Activated T-helper 2 cell treated with anti-CD3 and anti-CD28 coated beads, Interferon-gamma antibody, Interleukin-2, Interleukin-4, amounts not matched to agents 10 μg/mL and 5 μg/mL and 100 μg/mL, durations not matched to agents 14 hours and 24 hours and 36 hours (primary cell): ENCODE results near the gene RECQL5. TPM values are rescaled to one million over a fixed set of nuclear protein-coding genes. Genes with fewer than 3 reads are reported as not detected.
A peak's percentile ranks its signal among the peaks of the same experiment; 100 is the strongest.

Experiments
- DNase-seq: peaks from one replicate; pipeline ENCODE4 v3.0.0; 2021; ENCODE audit warnings: low spot score
- H3K27ac Mint-ChIP-seq: one replicate; pipeline ENCODE4 v1.8.0; 2021; ENCODE audit warnings: mixed read lengths
- H3K27me3 Mint-ChIP-seq: one replicate; pipeline ENCODE4 v1.8.0; 2021; ENCODE audit warnings: low read depth, mixed read lengths
- H3K36me3 Mint-ChIP-seq: one replicate; pipeline ENCODE4 v1.8.0; 2021; ENCODE audit warnings: low read depth, mixed read lengths
- H3K4me1 Mint-ChIP-seq: one replicate; pipeline ENCODE4 v1.8.0; 2021; ENCODE audit warnings: low read depth, mixed read lengths
- H3K4me3 Mint-ChIP-seq: one replicate; pipeline ENCODE4 v1.8.0; 2021; ENCODE audit warnings: low read depth, mild to moderate bottlenecking, moderate library complexity, mixed read lengths
- H3K9me3 Mint-ChIP-seq: one replicate; pipeline ENCODE4 v1.8.0; 2021; ENCODE audit warnings: mixed read lengths
- intact Hi-C: fragments of 100-400 bp; cut with micrococcal nuclease; formaldehyde crosslinking; loops from one replicate; pipeline ENCODE4 v1.15.1; 2023
- total RNA-seq: library from RNA; stranded (reverse); gene quantifications from 2 replicates; pipeline ENCODE4 v1.2.3, GENCODE V29; 2022

The RECQL5 gene
- 30.8 and 33.3 TPM in 2 replicates for total RNA-seq

DNA sequence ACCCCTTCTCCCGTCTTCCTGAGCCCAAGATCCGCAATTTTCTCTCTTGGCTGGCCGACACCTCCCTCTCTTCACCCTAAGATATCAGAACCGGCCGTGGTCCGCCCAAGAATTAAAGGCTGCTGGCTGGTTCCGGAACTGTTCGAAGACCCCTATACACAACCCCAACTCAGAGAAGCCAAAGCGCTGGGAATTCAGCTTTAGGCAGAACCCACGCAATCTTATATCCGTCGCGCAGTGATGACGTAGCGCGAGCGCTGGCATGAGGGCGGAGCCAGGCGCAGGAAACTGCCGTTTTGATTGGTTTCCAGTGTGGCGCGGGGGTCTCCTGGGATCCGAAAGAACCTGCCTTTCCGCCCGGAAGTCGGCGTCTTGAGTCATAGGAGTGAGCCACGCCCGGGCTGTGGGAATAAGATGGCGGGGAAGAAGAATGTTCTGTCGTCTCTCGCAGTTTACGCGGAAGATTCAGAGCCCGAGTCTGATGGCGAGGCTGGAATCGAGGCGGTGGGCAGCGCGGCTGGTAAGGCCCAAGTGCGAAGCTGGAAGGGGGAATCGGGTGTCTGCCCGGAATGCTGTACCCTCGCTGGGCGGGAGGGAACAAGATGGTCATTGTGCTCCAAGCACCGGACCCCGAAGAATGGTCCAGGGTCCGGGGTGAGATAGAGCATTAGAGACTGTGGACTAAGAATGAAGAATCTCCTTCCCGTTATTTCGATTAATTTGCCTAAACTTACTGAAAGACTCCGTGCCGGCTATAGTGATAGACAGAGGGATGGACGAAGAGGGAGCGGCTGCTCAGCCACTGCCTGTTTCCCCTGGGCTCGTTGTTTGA is at the start of gene RECQL5, which contains the start of gene SAP30BP:
TSS of gene RECQL5 (minus strand) at position 196 of the 832 bp plus-strand sequence. CDS start 597 bp downstream, outside the sequence.
TSS of gene SAP30BP (plus strand) at position 380 of the 832 bp plus-strand sequence. CDS start at position 415, 35 bp downstream.
- peak; percentile 98 for DNase-seq
- H3K4me1 Mint-ChIP-seq, result peaks cover 20% of the 10 kb centered on the region
- H3K9me3 Mint-ChIP-seq, result no peaks in the 10 kb centered on the region
- H3K36me3 Mint-ChIP-seq, result peaks cover 39% of the 10 kb centered on the region
- intact Hi-C loops, result loop anchor here (5.0 to 10.0 kb wide), 2 partner anchors 150 to 392 kb away; partner anchors contain the start of genes CASKIN2, MIF4GD and TSEN54
- H3K4me3 Mint-ChIP-seq, result peak within 1 kb of the TSS; percentile 73
- H3K27me3 Mint-ChIP-seq, result no peaks in the 10 kb centered on the region
- H3K27ac Mint-ChIP-seq, result peak within 1 kb of the TSS; percentile 38

DNA sequence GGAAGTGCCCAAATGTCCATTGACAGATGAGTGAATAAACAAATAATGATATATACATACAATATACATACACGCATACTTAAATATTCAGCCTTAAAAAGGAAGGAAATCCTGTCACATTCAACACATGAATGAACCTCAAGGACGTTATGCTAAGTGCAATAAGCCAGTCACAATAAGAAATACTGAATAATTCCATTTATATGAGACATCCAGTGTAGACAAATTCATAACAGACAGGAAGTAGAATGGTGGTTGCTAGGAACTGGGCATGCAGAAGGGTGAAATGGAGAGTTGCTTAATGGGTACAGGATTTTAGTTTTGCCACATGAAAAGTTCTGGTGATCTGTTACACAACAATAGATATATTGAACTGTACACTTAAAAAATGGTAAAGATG is 45.5 kb upstream of the RECQL5 start:
- Mint-ChIP-seq H3K27ac (no peak overlapping the region), H3K27me3 (peaks cover 4% of the 10 kb centered on the region), H3K9me3 (no peaks in the 10 kb centered on the region), H3K4me1 (no peaks in the 10 kb centered on the region), H3K4me3 (no peak overlapping the region), H3K36me3 (peaks cover 5% of the 10 kb centered on the region)
- intact Hi-C loops, result no loop called here
- DNase-seq, result no peak

DNA sequence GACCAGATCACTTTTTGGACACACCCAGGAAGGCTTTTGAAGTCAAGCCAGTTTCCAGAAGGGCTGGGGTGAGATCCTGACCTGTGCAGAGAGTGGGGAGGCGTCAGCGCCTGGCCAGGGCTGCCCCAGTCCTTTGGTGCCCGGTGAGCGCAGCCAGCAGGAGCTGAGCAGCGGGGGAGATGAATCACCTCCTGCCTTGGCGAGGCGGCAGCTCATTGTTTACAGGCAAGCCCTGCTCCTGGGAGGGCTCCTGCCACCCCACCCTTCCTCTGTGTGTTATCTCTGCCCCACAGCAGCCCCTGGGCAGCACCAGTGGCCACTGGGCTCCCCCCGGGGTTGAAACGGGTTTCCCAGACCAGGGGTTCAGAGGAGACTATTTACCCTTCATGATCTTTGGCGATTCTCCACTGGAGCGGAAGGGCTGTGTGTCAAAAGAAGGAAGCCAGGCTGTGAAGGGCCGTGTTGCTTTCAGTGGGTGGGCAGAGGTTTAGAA is 40.2 kb upstream of the RECQL5 start:
- intact Hi-C loops, result no loop called here
- no peak for DNase-seq
- Mint-ChIP-seq H3K4me1 (no peaks in the 10 kb centered on the region), H3K4me3 (no peak overlapping the region), H3K9me3 (no peaks in the 10 kb centered on the region), H3K36me3 (peaks cover 37% of the 10 kb centered on the region), H3K27ac (no peak overlapping the region), H3K27me3 (peaks cover 3% of the 10 kb centered on the region)

DNA sequence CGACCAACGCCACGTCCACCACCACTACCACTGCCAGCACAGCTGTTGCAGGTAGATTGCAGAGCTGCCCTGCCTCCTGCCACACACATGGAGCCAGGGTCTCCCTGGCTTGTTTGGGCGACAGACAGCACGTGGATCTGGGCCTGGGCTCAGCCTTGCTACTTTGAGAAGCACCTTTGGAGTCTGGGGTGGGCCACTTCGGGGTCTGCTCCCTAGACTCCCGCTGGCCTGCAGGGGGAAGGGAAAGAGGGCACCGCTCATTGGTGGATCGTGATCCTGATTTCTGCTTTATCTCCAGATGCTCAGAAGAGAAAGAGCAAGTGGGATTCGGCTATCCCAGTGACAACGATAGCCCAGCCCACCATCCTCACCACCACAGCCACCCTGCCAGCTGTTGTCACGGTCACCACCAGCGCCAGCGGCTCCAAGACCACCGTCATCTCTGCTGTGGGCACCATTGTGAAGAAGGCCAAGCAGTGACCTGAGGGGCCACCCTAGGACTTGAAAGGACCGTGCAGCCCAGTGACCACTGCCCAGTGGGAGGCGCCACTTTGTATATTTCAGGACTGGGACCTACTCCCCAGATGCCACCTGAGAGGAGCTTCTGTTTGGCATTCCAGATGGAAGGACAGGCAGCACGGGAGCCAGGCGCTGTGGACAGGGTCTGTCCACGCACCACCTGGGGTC is 39.2 kb upstream of the RECQL5 start:
- DNase-seq, result no peak
- peaks cover 45% of the 10 kb centered on the region for H3K36me3 Mint-ChIP-seq
- no peak overlapping the region for H3K27ac Mint-ChIP-seq
- H3K4me1 Mint-ChIP-seq, result no peaks in the 10 kb centered on the region
- H3K4me3 Mint-ChIP-seq, result no peak overlapping the region
- intact Hi-C loops, result no loop called here
- no peaks in the 10 kb centered on the region for H3K9me3 Mint-ChIP-seq
- H3K27me3 Mint-ChIP-seq, result peaks cover 3% of the 10 kb centered on the region

DNA sequence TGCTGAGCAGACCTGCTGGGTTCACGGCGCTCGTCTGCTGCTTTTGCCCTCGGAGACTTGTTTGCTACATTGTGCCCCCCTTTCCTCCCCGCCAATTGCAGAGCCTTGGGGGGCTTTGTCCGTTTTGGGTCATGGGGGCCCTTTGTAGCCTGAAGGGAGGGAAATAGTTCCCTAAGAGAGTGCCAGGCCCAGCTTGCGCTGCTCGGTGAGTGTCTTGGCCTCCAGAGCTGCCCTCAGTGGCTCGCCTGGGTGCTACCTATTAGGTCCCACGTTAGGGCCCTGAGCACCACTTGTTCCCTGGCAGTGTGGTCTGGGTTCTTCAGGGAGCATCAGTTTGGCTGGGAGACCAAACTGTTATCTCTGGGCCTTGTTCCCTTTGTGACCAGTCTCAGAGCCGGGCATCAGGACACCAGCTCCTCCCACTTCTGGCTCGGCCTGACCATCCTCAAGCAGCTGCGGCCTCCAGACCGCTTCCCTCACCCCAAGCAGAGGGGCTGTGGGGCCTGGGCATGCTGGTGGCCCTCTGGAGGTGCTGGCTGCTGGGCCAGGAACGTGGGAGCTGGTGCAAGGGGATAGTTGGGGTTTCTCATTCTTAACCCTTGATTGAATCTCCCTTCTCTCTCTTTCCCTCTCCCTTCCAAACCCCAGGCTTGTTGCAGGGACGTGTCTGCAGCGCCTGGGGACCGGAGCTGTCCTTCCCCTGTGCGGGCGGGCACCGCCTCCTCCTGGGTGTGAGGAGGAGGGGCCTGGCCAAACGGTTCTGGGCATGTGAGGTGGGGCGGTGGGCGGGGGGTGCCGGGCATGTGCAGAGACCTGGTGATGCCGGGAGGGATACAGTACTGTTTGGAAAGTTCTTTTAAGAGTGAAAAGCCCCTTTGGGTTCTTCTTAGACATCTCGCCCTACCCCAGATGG is 38.3 kb upstream of the RECQL5 start:
- Mint-ChIP-seq H3K27me3 (no peaks in the 10 kb centered on the region), H3K4me3 (no peak overlapping the region), H3K4me1 (no peaks in the 10 kb centered on the region), H3K36me3 (peaks cover 54% of the 10 kb centered on the region), H3K9me3 (no peaks in the 10 kb centered on the region), H3K27ac (no peak overlapping the region)
- intact Hi-C loops, result no loop called here
- no peak for DNase-seq

DNA sequence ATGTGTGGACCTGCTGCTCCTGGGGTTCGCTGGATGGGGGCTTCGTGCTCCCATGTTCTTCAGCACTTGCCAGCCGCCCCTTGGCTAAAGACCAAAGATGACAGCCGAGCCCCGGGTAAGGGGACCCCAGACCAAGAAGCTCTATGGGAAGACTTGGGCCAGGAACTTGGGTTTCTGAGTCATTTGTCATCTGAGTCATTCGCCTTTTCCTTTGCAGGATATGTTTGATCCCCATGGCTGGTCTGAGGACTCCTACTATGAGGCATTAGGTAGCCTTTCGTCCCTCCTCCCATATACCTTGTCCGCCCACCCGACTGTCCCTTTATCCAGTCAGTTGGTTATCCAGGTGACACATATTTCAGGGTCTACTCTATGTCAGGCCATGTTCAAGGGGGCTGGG is 36.6 kb upstream of the RECQL5 start:
- Mint-ChIP-seq H3K36me3 (peaks cover 61% of the 10 kb centered on the region), H3K27me3 (no peaks in the 10 kb centered on the region), H3K9me3 (no peaks in the 10 kb centered on the region), H3K4me1 (no peaks in the 10 kb centered on the region), H3K4me3 (no peak overlapping the region), H3K27ac (no peak overlapping the region)
- intact Hi-C loops, result no loop called here
- DNase-seq, result no peak

DNA sequence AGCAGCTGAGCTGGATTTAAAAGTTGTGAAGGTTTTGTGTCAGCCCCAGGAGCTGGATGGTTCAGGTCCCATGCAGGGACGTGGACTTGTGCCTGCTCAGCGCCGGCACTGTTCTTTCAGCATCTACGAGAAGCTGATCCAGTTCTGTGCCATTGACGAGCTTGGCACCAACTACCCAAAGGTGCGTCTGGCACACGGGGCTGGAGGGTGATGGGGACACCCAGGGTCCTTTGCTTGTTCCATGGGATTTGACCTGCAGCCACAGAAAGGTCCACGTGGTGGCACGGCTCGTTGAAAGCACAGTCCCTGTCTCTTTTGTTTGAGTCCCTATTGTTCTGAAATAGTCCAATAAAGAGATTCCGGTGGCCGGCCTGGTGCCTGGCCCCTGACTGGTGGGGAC is 36.2 kb upstream of the RECQL5 start:
- DNase-seq, result no peak
- Mint-ChIP-seq H3K9me3 (no peaks in the 10 kb centered on the region), H3K4me3 (no peak overlapping the region), H3K36me3 (peaks cover 60% of the 10 kb centered on the region), H3K27me3 (no peaks in the 10 kb centered on the region), H3K27ac (no peak overlapping the region), H3K4me1 (no peaks in the 10 kb centered on the region)
- intact Hi-C loops, result no loop called here

DNA sequence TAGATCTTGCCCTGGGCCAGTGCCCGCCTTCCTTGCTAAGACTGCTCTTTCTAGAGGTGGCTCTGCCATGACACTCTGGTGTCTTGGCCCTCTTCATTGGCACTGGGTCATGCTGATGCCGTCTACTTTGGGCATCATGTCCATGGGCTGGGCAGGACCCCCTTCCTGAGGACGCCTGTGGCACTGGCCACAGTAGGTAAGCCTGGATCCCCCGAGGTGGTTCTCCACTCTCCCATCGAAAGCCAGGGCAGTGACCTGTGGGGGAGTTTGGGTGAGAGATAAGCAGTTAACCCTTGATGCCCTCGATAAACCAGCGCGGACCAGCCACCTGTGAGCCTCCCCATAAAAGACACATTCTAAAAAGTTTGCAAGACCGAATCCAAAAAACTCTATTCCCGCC is 34.3 kb upstream of the RECQL5 start:
- peaks cover 52% of the 10 kb centered on the region for H3K36me3 Mint-ChIP-seq
- no peaks in the 10 kb centered on the region for H3K9me3 Mint-ChIP-seq
- H3K27me3 Mint-ChIP-seq, result no peaks in the 10 kb centered on the region
- DNase-seq, result no peak
- intact Hi-C loops, result no loop called here
- H3K27ac Mint-ChIP-seq, result no peak overlapping the region
- H3K4me3 Mint-ChIP-seq, result no peak overlapping the region
- H3K4me1 Mint-ChIP-seq, result no peaks in the 10 kb centered on the region

DNA sequence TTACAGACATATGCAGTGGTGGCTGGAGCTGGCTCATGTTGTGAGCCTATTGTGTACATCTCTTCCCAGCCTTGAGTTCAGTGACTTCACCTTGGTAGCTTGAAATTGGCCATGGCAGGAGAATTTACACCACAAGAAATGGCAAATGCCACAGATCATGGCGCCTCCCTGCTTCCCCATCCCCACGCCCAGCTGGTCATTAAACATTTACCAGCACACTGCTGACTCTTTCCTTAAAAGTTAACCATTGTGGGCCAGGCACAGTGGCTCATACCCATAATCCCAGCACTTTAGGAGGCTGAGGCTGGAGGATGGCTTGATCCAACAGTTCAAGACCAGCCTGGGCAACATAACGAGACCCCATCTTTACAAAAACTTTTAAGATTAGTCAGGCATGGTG is 31.7 kb upstream of the RECQL5 start:
- no peaks in the 10 kb centered on the region for H3K27me3 Mint-ChIP-seq
- no peak overlapping the region for H3K4me3 Mint-ChIP-seq
- intact Hi-C loops, result no loop called here
- H3K9me3 Mint-ChIP-seq, result no peaks in the 10 kb centered on the region
- H3K36me3 Mint-ChIP-seq, result peaks cover 42% of the 10 kb centered on the region
- no peaks in the 10 kb centered on the region for H3K4me1 Mint-ChIP-seq
- DNase-seq, result no peak
- H3K27ac Mint-ChIP-seq, result no peak overlapping the region

DNA sequence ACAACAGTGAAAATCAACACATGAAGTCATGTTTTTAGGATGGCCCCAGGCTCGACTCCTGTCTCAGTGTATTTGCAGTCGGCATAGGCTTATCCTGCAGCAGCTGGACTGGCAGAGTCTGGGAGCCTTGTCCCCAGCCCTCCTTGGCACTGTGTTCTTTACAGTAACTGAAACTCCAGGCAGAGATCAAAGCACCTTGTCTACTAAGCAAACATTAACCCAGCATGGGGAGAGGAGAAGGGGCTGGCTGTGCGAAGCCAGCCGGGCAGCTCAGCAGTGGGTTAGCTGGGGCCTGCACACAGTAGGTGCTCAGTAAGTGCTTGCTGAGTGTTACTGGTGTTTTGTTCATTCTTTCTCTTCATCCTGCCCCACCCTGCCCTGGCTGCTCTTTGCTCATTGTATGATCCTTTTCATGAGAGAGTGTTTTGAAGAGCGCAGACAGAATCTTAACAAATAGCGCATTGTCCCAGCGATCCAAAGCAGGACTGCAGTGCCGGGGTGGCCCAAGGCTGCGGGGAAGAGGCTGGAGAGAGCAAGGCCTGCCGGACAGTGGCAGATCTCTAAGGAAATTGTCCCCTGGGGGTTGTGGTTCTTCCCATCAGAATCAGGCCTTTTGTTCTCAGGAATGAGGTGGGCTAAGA is 30.8 kb upstream of the RECQL5 start:
- intact Hi-C loops, result no loop called here
- no peak for DNase-seq
- Mint-ChIP-seq H3K27ac (no peak overlapping the region), H3K4me1 (no peaks in the 10 kb centered on the region), H3K4me3 (no peak overlapping the region), H3K36me3 (peaks cover 41% of the 10 kb centered on the region), H3K27me3 (no peaks in the 10 kb centered on the region), H3K9me3 (no peaks in the 10 kb centered on the region)

DNA sequence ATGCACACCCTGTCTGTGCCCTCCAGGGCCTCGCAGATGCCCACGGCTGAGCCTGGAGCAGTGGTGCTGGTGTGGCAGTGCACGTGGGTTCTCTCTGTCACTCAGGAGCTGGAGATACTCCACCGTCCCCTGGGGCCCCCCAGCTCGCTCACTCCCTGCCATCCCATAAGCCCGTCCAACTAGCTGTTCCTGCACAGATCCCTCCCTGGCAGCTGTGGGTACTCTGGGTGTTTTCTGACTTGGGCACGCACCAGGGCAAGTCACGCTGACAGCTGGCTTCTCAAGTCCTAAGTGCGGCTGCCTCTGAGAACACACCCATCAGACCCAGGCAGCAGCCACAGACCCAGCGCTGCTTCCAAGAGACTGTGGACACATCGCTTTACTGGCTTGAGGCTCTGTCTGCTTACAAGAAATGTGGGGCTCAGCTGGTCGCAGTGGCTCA is 28.9 kb upstream of the RECQL5 start:
- DNase-seq, result no peak
- Mint-ChIP-seq H3K4me1 (peaks cover 17% of the 10 kb centered on the region), H3K27ac (no peak overlapping the region), H3K36me3 (peaks cover 39% of the 10 kb centered on the region), H3K27me3 (no peaks in the 10 kb centered on the region), H3K4me3 (no peak overlapping the region), H3K9me3 (no peaks in the 10 kb centered on the region)
- intact Hi-C loops, result no loop called here
